DND-41 (cell line): Measurements from ENCODE around the gene AGAP5.
"Not testable (repeated sequence)": the region's sequence is repeated elsewhere in the genome, so short reads cannot be mapped to it uniquely, and the experiment has no call there.

Source experiments
- EZH2 ChIP-seq: IDR thresholded peaks from 3 replicates; pipeline ENCODE4 v1.6.1; 2012; ENCODE audit warnings: borderline replicate concordance, low read depth, mild to moderate bottlenecking, moderate library complexity, low read length, inconsistent platforms; ENCODE audit not compliant: severe bottlenecking
- TF ChIP-seq, protein P1 (sequence below): IDR thresholded peaks from 2 replicates; pipeline ENCODE4 v1.5.1; 2012; ENCODE audit warnings: borderline replicate concordance, low read length, moderate library complexity, mild to moderate bottlenecking; ENCODE audit not compliant: poor library complexity, severe bottlenecking; ENCODE audit errors: extremely low read depth

DNA sequence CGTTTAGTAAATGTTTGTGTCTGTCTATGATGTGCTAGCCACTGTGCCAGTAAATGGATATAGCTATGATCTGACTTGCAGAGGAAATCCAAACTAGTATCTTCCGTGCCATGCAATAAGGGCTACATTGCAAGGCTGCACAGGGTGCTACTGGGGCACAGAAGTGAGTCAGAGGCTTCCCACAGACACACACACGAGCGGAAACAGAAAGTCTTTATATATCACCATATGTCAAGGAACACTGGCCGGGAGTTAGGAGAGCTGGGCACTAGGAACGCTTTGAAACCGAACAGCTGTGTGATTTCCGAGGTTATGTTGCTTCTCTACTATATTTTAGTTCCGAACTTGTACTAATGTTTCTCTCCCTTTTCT is 31.9 kb upstream of the AGAP5 start:
- TF ChIP-seq, protein P1, sequence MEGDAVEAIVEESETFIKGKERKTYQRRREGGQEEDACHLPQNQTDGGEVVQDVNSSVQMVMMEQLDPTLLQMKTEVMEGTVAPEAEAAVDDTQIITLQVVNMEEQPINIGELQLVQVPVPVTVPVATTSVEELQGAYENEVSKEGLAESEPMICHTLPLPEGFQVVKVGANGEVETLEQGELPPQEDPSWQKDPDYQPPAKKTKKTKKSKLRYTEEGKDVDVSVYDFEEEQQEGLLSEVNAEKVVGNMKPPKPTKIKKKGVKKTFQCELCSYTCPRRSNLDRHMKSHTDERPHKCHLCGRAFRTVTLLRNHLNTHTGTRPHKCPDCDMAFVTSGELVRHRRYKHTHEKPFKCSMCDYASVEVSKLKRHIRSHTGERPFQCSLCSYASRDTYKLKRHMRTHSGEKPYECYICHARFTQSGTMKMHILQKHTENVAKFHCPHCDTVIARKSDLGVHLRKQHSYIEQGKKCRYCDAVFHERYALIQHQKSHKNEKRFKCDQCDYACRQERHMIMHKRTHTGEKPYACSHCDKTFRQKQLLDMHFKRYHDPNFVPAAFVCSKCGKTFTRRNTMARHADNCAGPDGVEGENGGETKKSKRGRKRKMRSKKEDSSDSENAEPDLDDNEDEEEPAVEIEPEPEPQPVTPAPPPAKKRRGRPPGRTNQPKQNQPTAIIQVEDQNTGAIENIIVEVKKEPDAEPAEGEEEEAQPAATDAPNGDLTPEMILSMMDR, result not testable (repeated sequence)
- TF ChIP-seq EZH2, result not testable (repeated sequence)
